GM19099 (cell line): ENCODE measurements around the gene DAG1.

Source experiments
- POLR2A ChIP-seq: IDR thresholded peaks from 3 replicates; pipeline ENCODE4 v1.6.1; 2011; ENCODE audit warnings: low read depth; ENCODE audit not compliant: insufficient read length; ENCODE audit errors: extremely low read depth

The DAG1 gene

GRCh38 chr3:49553692-49554632 is 83.9 kb downstream of the DAG1 start, which contains the start of gene BSN:
Gene BSN, plus strand, starts transcription at chr3:49554477. Its CDS starts 126 bp downstream, at chr3:49554603.
- no peak for TF ChIP-seq POLR2A

- TF ChIP-seq POLR2A: no peak
Observed at GRCh38 chr3:49554633-49555265, 84.7 kb downstream of the DAG1 start.

- TF ChIP-seq POLR2A: no peak
Observed at GRCh38 chr3:49556500-49557275, 86.6 kb downstream of the DAG1 start.

- no peak for TF ChIP-seq POLR2A
Observed at GRCh38 chr3:49563040-49563578, 93.0 kb downstream of the DAG1 start.

GRCh38 chr3:49563766-49564165 is 93.7 kb downstream of the DAG1 start:
- no peak for TF ChIP-seq POLR2A

GRCh38 chr3:49566312-49566711 is 96.2 kb downstream of the DAG1 start:
- no peak for TF ChIP-seq POLR2A

- no peak for TF ChIP-seq POLR2A
Observed at GRCh38 chr3:49567406-49567805, 97.3 kb downstream of the DAG1 start.

- no peak for TF ChIP-seq POLR2A
Observed at GRCh38 chr3:49568965-49569364, 98.9 kb downstream of the DAG1 start.

GRCh38 chr3:49570028-49570654 is 100.1 kb downstream of the DAG1 start:
- TF ChIP-seq POLR2A: no peak

- no peak for TF ChIP-seq POLR2A
Observed at GRCh38 chr3:49582177-49582576, 112.1 kb downstream of the DAG1 start.
